Cardiac fibroblast (primary cell): ENCODE results near the gene KRTAP7-1.
A peak's percentile ranks its signal among the peaks of the same experiment; 100 is the strongest.

Source experiments
- DNase-seq, 2 donors: peaks; one replicate each; pipeline versions ENCODE4 v3.0.0 to v3.0.0-alpha.2; 2010; ENCODE audit warnings: low read depth in 2 of 2
- H3K4me3 ChIP-seq, 2 donors: replicated peaks in 1 of 2; 1 replicate in 1 of 2; 2 replicates in 1 of 2; pipeline ENCODE4 v1.5.1; 2011; ENCODE audit warnings: low read depth in 2 of 2, low read length in 2 of 2, mild to moderate bottlenecking in 2 of 2, moderate library complexity in 1 of 2
- CTCF ChIP-seq: IDR thresholded peaks from one replicate; pipeline ENCODE4 v1.5.1; 2011; ENCODE audit warnings: low read depth, mild to moderate bottlenecking, low read length, inconsistent platforms

KRTAP7-1 gene

GRCh38 chr21:30829659-30830058 lies at the start of gene KRTAP7-1:
Gene KRTAP7-1, minus strand, starts transcription at chr21:30829759. Its CDS starts 61 bp downstream, at chr21:30829698.
- no peak for DNase-seq
- no peak for TF ChIP-seq CTCF
- H3K4me3 ChIP-seq = no peak within 1 kb of the TSS

GRCh38 chr21:30874526-30874925 lies 45.0 kb upstream of the KRTAP7-1 start:
- no peak for TF ChIP-seq CTCF
- no peak overlapping the region for H3K4me3 ChIP-seq
- no peak for DNase-seq

- no peak overlapping the region for H3K4me3 ChIP-seq
- no peak for DNase-seq
- TF ChIP-seq CTCF = no peak
These were observed 18.3 kb upstream of the KRTAP7-1 start for GRCh38 chr21:30847627-30848500.

- DNase-seq = no peak
- H3K4me3 ChIP-seq = no peak overlapping the region
- no peak for TF ChIP-seq CTCF
These were observed 13.4 kb upstream of the KRTAP7-1 start for GRCh38 chr21:30842990-30843389.

GRCh38 chr21:30839304-30839703 lies 9.7 kb upstream of the KRTAP7-1 start:
- TF ChIP-seq CTCF = peak; percentile 27
- peak in 1 of 2 donors; percentile 28 for DNase-seq
- H3K4me3 ChIP-seq = no peak overlapping the region

- DNase-seq = no peak
- no peak for TF ChIP-seq CTCF
- H3K4me3 ChIP-seq = no peak overlapping the region
These were observed 9.0 kb upstream of the KRTAP7-1 start for GRCh38 chr21:30838536-30838935.
